Vagina (tissue), 2 donors: ENCODE results near the gene KCNH5. TPM values are rescaled to one million over a fixed set of nuclear protein-coding genes. Genes with fewer than 3 reads are reported as not detected.

ENCODE experiments used
- DNase-seq, 2 donors: peaks; one replicate each; pipeline ENCODE4 v3.0.0-alpha.2; 2017; ENCODE audit errors: extremely low spot score in 2 of 2
- H3K27ac ChIP-seq: fragments of 200-600 bp; sonication (generic); one replicate; pipeline ENCODE4 v1.5.1; 2019
- H3K27me3 ChIP-seq: fragments of 200-600 bp; sonication (generic); one replicate; pipeline ENCODE4 v1.5.1; 2019
- H3K36me3 ChIP-seq, 2 donors: fragments of 200-600 bp; sonication (generic); one replicate each; pipeline ENCODE4 v1.5.1; 2017 to 2019
- H3K4me1 ChIP-seq: fragments of 200-600 bp; sonication (generic); one replicate; pipeline ENCODE4 v1.5.1; 2019
- H3K4me3 ChIP-seq, 2 donors: fragments of 200-600 bp; sonication (generic); 1 replicate in 1 of 2; 2 replicates in 1 of 2; pipeline ENCODE4 v1.5.1; 2016 to 2019
- H3K9me3 ChIP-seq: fragments of 200-600 bp; sonication (generic); one replicate; pipeline ENCODE4 v1.5.1; 2019
- CTCF ChIP-seq, 3 experiments: fragments of 450-650 bp in 2 of 3; fragments of 200-600 bp in 1 of 3; sonication (generic) in 1 of 3; IDR thresholded peaks; one replicate each; pipeline ENCODE4 v1.5.1; 2017 to 2019; ENCODE audit warnings: antibody characterized with exemption in 3 of 3, mild to moderate bottlenecking in 2 of 3, moderate library complexity in 2 of 3
- POLR2A ChIP-seq, 2 donors: fragments of 450-650 bp; IDR thresholded peaks; one replicate each; pipeline ENCODE4 v1.6.1; 2017; ENCODE audit warnings: antibody characterized with exemption in 2 of 2, mild to moderate bottlenecking in 2 of 2, moderate library complexity in 2 of 2
- POLR2AphosphoS5 ChIP-seq, 2 donors: sonication (generic); formaldehyde crosslinking; IDR thresholded peaks; one replicate each; pipeline ENCODE4 v1.9.0; 2017; ENCODE audit warnings: antibody characterized with exemption in 2 of 2, mild to moderate bottlenecking in 2 of 2, low read depth in 1 of 2; ENCODE audit not compliant: insufficient read depth in 1 of 2
- intact Hi-C: fragments of 100-400 bp; cut with DNase I; formaldehyde crosslinking; loops from one replicate; pipeline ENCODE4 v1.15.1; 2023
- total RNA-seq: library from RNA; depleted of rRNA; stranded (reverse); fragments of >200 nt; gene quantifications from one replicate; pipeline ENCODE4 v1.2.3, GENCODE V29; 2016

Gene KCNH5
- total RNA-seq, 1 donor from 2014 or later = 0.49 TPM

GRCh38 chr14:62889364-62889763, 155.9 kb downstream of the KCNH5 start:
- Histone ChIP-seq H3K36me3 (no peaks in the 10 kb centered on the region), H3K4me1 (no peaks in the 10 kb centered on the region), H3K9me3 (no peaks in the 10 kb centered on the region), H3K27me3 (no peaks in the 10 kb centered on the region), H3K4me3 (no peak overlapping the region), H3K27ac (no peak overlapping the region)
- intact Hi-C loops = no loop called here
- DNase-seq = no peak
- no peak for TF ChIP-seq POLR2AphosphoS5 (IDR thresholded peaks at IDR 0.05; ENCODE audit: insufficient read depth in 1 of 2, low read depth in 1 of 2)
- no peak for TF ChIP-seq POLR2A (IDR thresholded peaks at IDR 0.05)
- no peak for TF ChIP-seq CTCF (IDR thresholded peaks at IDR 0.05)

- Histone ChIP-seq H3K36me3 (no peaks in the 10 kb centered on the region), H3K9me3 (no peaks in the 10 kb centered on the region), H3K27me3 (no peaks in the 10 kb centered on the region), H3K4me1 (no peaks in the 10 kb centered on the region), H3K4me3 (no peak overlapping the region), H3K27ac (no peak overlapping the region)
- intact Hi-C loops = no loop called here
- TF ChIP-seq CTCF (IDR thresholded peaks at IDR 0.05) = no peak
- no peak for TF ChIP-seq POLR2A (IDR thresholded peaks at IDR 0.05)
- TF ChIP-seq POLR2AphosphoS5 (IDR thresholded peaks at IDR 0.05; ENCODE audit: insufficient read depth in 1 of 2, low read depth in 1 of 2) = no peak
- no peak for DNase-seq
Measured at GRCh38 chr14:62886461-62886860, 158.8 kb downstream of the KCNH5 start.

- no peak overlapping the region for H3K27ac ChIP-seq
- no peak for TF ChIP-seq POLR2AphosphoS5 (IDR thresholded peaks at IDR 0.05; ENCODE audit: insufficient read depth in 1 of 2, low read depth in 1 of 2)
- TF ChIP-seq POLR2A (IDR thresholded peaks at IDR 0.05) = no peak
- no peak for TF ChIP-seq CTCF (IDR thresholded peaks at IDR 0.05)
- no peaks in the 10 kb centered on the region for H3K36me3 ChIP-seq
- no peaks in the 10 kb centered on the region for H3K4me1 ChIP-seq
- intact Hi-C loops = no loop called here
- no peak for DNase-seq
- H3K9me3 ChIP-seq = no peaks in the 10 kb centered on the region
- no peak overlapping the region for H3K4me3 ChIP-seq
- H3K27me3 ChIP-seq = no peaks in the 10 kb centered on the region
Measured at GRCh38 chr14:62885451-62885850, 159.8 kb downstream of the KCNH5 start.

- Histone ChIP-seq H3K27ac (no peak overlapping the region), H3K4me1 (no peaks in the 10 kb centered on the region), H3K36me3 (no peaks in the 10 kb centered on the region), H3K4me3 (no peak overlapping the region), H3K27me3 (no peaks in the 10 kb centered on the region), H3K9me3 (no peaks in the 10 kb centered on the region)
- TF ChIP-seq POLR2A (IDR thresholded peaks at IDR 0.05) = no peak
- TF ChIP-seq CTCF (IDR thresholded peaks at IDR 0.05) = no peak
- no peak for TF ChIP-seq POLR2AphosphoS5 (IDR thresholded peaks at IDR 0.05; ENCODE audit: insufficient read depth in 1 of 2, low read depth in 1 of 2)
- intact Hi-C loops = no loop called here
- DNase-seq = no peak
Measured at GRCh38 chr14:62882967-62883366, 162.3 kb downstream of the KCNH5 start.

- no peaks in the 10 kb centered on the region for H3K4me1 ChIP-seq
- H3K27me3 ChIP-seq = no peaks in the 10 kb centered on the region
- no peak overlapping the region for H3K27ac ChIP-seq
- H3K36me3 ChIP-seq = no peaks in the 10 kb centered on the region
- TF ChIP-seq POLR2AphosphoS5 (IDR thresholded peaks at IDR 0.05; ENCODE audit: insufficient read depth in 1 of 2, low read depth in 1 of 2) (no peak), CTCF (IDR thresholded peaks at IDR 0.05) (no peak), POLR2A (IDR thresholded peaks at IDR 0.05) (no peak)
- no peak overlapping the region for H3K4me3 ChIP-seq
- H3K9me3 ChIP-seq = no peaks in the 10 kb centered on the region
- intact Hi-C loops = no loop called here
- no peak for DNase-seq
Measured at GRCh38 chr14:62866376-62866775, 178.9 kb downstream of the KCNH5 start.
